RCC 7860 (cell line): ENCODE results near the gene CXCL3.

Experiments
- DNase-seq: peaks from one replicate; pipeline ENCODE4 v3.0.0-alpha.2; 2015; ENCODE audit warnings: low spot score
- FAIRE-seq: peaks from 2 replicates; lab custom pipeline; 2012; peaks lifted over from hg19 to GRCh38; lab: Jason Lieb, UNC

The CXCL3 gene

GRCh38 chr4:74016068-74016467 is 22.4 kb downstream of the CXCL3 start:
- FAIRE-seq (no peak), DNase-seq (peak; percentile 31)

- FAIRE-seq (no peak), DNase-seq (no peak)
Observed at GRCh38 chr4:74015126-74015780, 23.2 kb downstream of the CXCL3 start.

GRCh38 chr4:74014332-74014731 is 24.2 kb downstream of the CXCL3 start:
- FAIRE-seq (no peak), DNase-seq (no peak)

GRCh38 chr4:74013264-74013663 is 25.2 kb downstream of the CXCL3 start:
- FAIRE-seq (no peak), DNase-seq (no peak)

- FAIRE-seq = no peak
Observed at GRCh38 chr4:74012130-74012529, 26.4 kb downstream of the CXCL3 start.

GRCh38 chr4:74009307-74009706 is 29.2 kb downstream of the CXCL3 start:
- FAIRE-seq (no peak), DNase-seq (no peak)

More at GRCh38 chr4:74012130-74012529, 26.4 kb downstream of the CXCL3 start:
- DNase-seq = no peak

GRCh38 chr4:74006009-74006476 is 32.4 kb downstream of the CXCL3 start:
- FAIRE-seq (peak; percentile 97), DNase-seq (peak; percentile 90)

- FAIRE-seq (no peak), DNase-seq (peak; percentile 52)
Observed at GRCh38 chr4:74005528-74005927, 33.0 kb downstream of the CXCL3 start.

- no peak for DNase-seq
- no peak for FAIRE-seq
Observed at GRCh38 chr4:74004668-74005067, 33.8 kb downstream of the CXCL3 start.

- FAIRE-seq (no peak), DNase-seq (no peak)
Observed at GRCh38 chr4:74000301-74000700, 38.2 kb downstream of the CXCL3 start.

GRCh38 chr4:73998040-73999011 is 40.2 kb downstream of the CXCL3 start, which contains the start of gene CXCL5:
TSS of gene CXCL5 (minus strand) at chr4:73998677. CDS start at chr4:73998581, 96 bp downstream.
- FAIRE-seq (no peak), DNase-seq (peak; percentile 57)

GRCh38 chr4:73992050-73992449 is 46.4 kb downstream of the CXCL3 start:
- FAIRE-seq (no peak), DNase-seq (no peak)

- DNase-seq (no peak), FAIRE-seq (no peak)
Observed at GRCh38 chr4:73991742-73992000, 46.8 kb downstream of the CXCL3 start.

GRCh38 chr4:73990988-73991741 is 47.3 kb downstream of the CXCL3 start:
- DNase-seq (no peak), FAIRE-seq (no peak)

- FAIRE-seq (no peak), DNase-seq (no peak)
Observed at GRCh38 chr4:73989928-73990327, 48.6 kb downstream of the CXCL3 start.

- no peak for FAIRE-seq
- DNase-seq = no peak
Observed at GRCh38 chr4:73989031-73989430, 49.5 kb downstream of the CXCL3 start.

GRCh38 chr4:73988061-73988460 is 50.4 kb downstream of the CXCL3 start, which contains the start of gene PPBP:
TSS of gene PPBP (minus strand) at chr4:73988190. CDS start at chr4:73988103, 87 bp downstream.
- DNase-seq = no peak
- no peak for FAIRE-seq
